Ectodermal cell (in vitro differentiated cells): Measurements from ENCODE around the gene ZGLP1.

Experiments used
- H3K27ac ChIP-seq: 2 replicates; pipeline ENCODE4 v1.7.0; 2013; ENCODE audit warnings: mild to moderate bottlenecking, low read depth, low read length; ENCODE audit not compliant: insufficient read depth, poor library complexity, severe bottlenecking
- H3K27me3 ChIP-seq: 2 replicates; pipeline ENCODE4 v1.7.0; 2013; ENCODE audit warnings: mild to moderate bottlenecking, low read length; ENCODE audit not compliant: insufficient read depth, control insufficient read depth, poor library complexity, severe bottlenecking
- H3K36me3 ChIP-seq: one replicate; pipeline ENCODE4 v1.7.0; 2013; ENCODE audit warnings: low read length; ENCODE audit not compliant: control insufficient read depth, insufficient read depth
- H3K4me1 ChIP-seq: one replicate; pipeline ENCODE4 v1.7.0; 2013; ENCODE audit warnings: low read length; ENCODE audit not compliant: control insufficient read depth, insufficient read depth
- H3K4me3 ChIP-seq: 2 replicates; pipeline ENCODE4 v1.7.0; 2013; ENCODE audit warnings: low read depth, low read length, control low read depth; ENCODE audit not compliant: insufficient read depth
- H3K9me3 ChIP-seq: 2 replicates; pipeline ENCODE4 v1.7.0; 2013; ENCODE audit warnings: mild to moderate bottlenecking, low read length, moderate library complexity; ENCODE audit not compliant: control insufficient read depth
- WGBS, 2 experiments: methylation state at CpG; one replicate each; pipeline ENCODE4 v1.1.7; 2013; ENCODE audit warnings: missing lambda C conversion rate in 2 of 2; 5-methylcytosine and 5-hydroxymethylcytosine counted together

The ZGLP1 gene

GRCh38 chr19:10277795-10278589 is 31.6 kb downstream of the ZGLP1 start:
- H3K4me3 ChIP-seq: no peak overlapping the region
- WGBS, 2 experiments: 93% methylated on average over 8 to 9 of the region's 9 CpGs
- H3K27ac ChIP-seq: no peak overlapping the region
- no peaks in the 10 kb centered on the region for H3K36me3 ChIP-seq
- H3K4me1 ChIP-seq: no peaks in the 10 kb centered on the region
- H3K9me3 ChIP-seq: no peaks in the 10 kb centered on the region
- H3K27me3 ChIP-seq: no peaks in the 10 kb centered on the region

DNA sequence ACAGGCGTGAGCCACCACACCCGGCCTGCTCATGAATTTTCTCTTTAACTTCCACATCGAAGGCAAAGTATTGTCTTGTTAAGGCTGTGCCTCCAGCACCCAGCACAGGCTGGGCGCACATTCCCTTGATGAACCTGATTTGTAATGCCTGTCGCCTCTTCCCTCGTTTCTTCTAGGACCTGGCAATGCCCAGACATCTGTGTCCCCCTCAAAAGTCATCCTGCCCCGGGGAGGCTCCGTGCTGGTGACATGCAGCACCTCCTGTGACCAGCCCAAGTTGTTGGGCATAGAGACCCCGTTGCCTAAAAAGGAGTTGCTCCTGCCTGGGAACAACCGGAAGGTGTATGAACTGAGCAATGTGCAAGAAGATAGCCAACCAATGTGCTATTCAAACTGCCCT is 35.0 kb downstream of the ZGLP1 start:
- 90 to 92% methylated on average over 10 of the region's 10 CpGs for WGBS, 2 experiments
- Histone ChIP-seq H3K36me3 (no peaks in the 10 kb centered on the region), H3K4me3 (no peak overlapping the region), H3K9me3 (no peaks in the 10 kb centered on the region), H3K4me1 (no peaks in the 10 kb centered on the region), H3K27ac (no peak overlapping the region), H3K27me3 (peaks cover 32% of the 10 kb centered on the region)

DNA sequence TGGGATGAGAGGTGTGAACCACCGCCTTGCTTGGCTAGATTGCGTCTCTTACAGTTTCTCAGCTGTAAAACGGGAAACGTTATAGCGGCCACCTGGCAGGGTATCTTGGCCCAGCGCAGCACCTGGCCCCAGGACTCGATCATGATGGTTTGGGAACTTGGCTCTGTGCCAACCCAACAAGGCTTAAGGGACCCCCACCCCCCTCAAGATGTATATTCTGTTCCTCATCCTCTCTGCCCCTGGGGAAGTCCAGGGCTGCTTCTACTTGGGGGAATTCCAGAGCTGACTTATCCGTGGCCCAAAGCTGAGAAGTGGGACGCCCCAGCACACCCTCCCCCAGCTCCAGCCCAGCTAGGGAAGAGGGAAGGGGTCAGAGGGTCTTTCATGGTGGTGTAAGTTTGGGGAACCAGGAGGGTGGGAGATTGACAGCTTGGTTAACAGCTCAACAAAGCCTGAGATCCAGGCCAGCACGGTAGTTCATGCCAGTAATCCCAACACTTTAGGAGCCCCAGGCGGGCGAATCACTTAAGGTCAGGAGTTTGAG is 38.0 kb downstream of the ZGLP1 start:
- Histone ChIP-seq H3K27ac (no peak overlapping the region), H3K27me3 (peaks cover 38% of the 10 kb centered on the region), H3K4me1 (no peaks in the 10 kb centered on the region), H3K4me3 (no peak overlapping the region), H3K36me3 (no peaks in the 10 kb centered on the region), H3K9me3 (no peaks in the 10 kb centered on the region)
- 68 to 71% methylated on average over 12 of the region's 12 CpGs for WGBS, 2 experiments

GRCh38 chr19:10270616-10271394 is 38.8 kb downstream of the ZGLP1 start, which contains the start of gene ICAM1:
Gene ICAM1 (plus strand): TSS chr19:10271120. CDS start chr19:10271160, 40 bp downstream.
- H3K9me3 ChIP-seq: no peaks in the 10 kb centered on the region
- H3K36me3 ChIP-seq: no peaks in the 10 kb centered on the region
- H3K4me1 ChIP-seq: no peaks in the 10 kb centered on the region
- 6% methylated on average over 51 of the region's 51 CpGs for WGBS, 2 experiments
- peaks cover 38% of the 10 kb centered on the region for H3K27me3 ChIP-seq
- H3K4me3 ChIP-seq: peak within 1 kb of the TSS; percentile 11
- no peak within 1 kb of the TSS for H3K27ac ChIP-seq

GRCh38 chr19:10270180-10270615 is 39.4 kb downstream of the ZGLP1 start:
- Histone ChIP-seq H3K4me1 (no peaks in the 10 kb centered on the region), H3K9me3 (no peaks in the 10 kb centered on the region), H3K36me3 (no peaks in the 10 kb centered on the region), H3K27ac (no peak overlapping the region), H3K4me3 (no peak overlapping the region), H3K27me3 (peaks cover 38% of the 10 kb centered on the region)
- 13 to 16% methylated on average over 37 of the region's 37 CpGs for WGBS, 2 experiments

DNA sequence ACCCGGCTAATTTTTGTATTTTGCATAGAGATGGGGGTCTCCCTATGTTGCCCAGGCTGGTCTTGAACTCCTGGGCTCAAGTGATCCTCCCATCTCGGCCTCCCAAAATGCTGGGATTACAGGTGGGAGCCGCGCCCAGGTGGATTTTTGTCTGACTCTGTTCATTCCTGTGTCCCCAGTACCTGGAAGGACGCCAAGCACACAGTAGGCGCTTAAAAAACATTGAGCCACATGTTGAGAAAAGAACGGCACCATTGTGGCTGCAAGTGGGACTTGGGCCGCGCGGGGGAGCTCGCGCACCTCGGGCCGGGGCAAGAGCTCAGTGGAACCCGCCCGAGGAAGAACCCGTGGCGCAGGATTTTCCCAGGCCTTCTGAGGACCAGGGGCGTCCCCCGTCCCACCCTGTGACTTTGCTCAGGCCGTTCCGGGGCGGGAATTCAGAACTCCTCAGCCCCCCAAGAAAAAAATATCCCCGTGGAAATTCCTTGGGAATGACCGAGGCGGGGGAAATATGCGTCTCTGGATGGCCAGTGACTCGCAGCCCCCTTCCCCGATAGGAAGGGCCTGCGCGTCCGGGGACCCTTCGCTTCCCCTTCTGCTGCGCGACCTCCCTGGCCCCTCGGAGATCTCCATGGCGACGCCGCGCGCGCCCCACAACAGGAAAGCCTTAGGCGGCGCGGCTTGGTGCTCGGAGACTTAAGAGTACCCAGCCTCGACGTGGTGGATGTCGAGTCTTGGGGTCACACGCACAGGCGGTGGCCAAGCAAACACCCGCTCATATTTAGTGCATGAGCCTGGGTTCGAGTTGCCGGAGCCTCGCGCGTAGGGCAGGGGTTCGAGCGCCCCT is 40.1 kb downstream of the ZGLP1 start:
- no peak overlapping the region for H3K4me3 ChIP-seq

GRCh38 chr19:10268071-10268470 is 41.5 kb downstream of the ZGLP1 start:
- Histone ChIP-seq H3K4me3 (no peak overlapping the region), H3K27ac (no peak overlapping the region), H3K36me3 (no peaks in the 10 kb centered on the region), H3K27me3 (peaks cover 38% of the 10 kb centered on the region), H3K9me3 (no peaks in the 10 kb centered on the region), H3K4me1 (no peaks in the 10 kb centered on the region)
- WGBS, 2 experiments: 85 to 88% methylated on average over 6 of the region's 6 CpGs

More for the DNA sequence above, 40.1 kb downstream of the ZGLP1 start:
- H3K36me3 ChIP-seq: no peaks in the 10 kb centered on the region
- H3K9me3 ChIP-seq: no peaks in the 10 kb centered on the region
- H3K27ac ChIP-seq: no peak overlapping the region
- no peaks in the 10 kb centered on the region for H3K4me1 ChIP-seq
- H3K27me3 ChIP-seq: peaks cover 38% of the 10 kb centered on the region
- 10 to 11% methylated on average over 59 of the region's 59 CpGs for WGBS, 2 experiments

DNA sequence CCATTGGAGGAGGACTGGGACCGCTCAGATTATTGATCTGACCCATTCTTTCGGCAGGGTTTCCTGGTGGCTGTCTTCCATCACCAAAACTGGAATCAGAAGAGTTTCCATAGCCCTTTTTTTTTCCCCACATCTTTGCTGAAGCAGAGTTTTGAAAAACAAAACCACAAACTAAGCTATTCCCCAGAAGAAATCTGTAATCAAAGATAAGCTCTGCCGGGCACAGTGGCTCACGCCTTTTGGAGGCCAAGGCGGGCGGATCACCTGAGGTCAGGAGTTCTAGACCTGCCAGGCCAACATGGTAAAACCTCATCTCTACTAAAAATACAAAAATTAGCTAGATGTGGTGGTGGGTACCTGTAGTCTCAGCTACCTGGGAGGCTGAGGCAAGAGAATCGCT is 42.9 kb downstream of the ZGLP1 start:
- H3K27ac ChIP-seq: no peak overlapping the region
- H3K4me3 ChIP-seq: no peak overlapping the region
- 89 to 97% methylated on average over 7 of the region's 7 CpGs for WGBS, 2 experiments
- H3K27me3 ChIP-seq: peaks cover 27% of the 10 kb centered on the region
- no peaks in the 10 kb centered on the region for H3K9me3 ChIP-seq
- H3K4me1 ChIP-seq: no peaks in the 10 kb centered on the region
- H3K36me3 ChIP-seq: no peaks in the 10 kb centered on the region

DNA sequence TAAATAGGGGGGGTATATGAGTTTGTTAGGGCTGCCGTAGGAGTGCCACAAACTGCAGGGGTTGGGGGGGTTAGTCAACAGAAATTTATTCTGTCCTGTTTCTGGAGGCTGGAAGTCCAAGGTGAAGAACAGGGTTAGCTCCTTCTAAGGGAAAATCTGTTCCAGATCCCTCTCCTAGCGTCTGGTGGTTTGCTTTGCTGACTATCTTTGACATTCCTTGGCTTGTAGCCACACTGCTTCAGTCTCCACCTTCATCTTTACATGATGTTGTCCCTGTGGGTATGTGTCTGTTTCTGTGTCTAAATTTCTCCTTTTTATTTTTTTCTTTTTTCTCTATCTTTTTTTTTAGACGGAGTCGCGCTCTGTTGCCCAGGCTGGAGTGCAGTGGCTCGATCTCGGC is 46.8 kb downstream of the ZGLP1 start:
- Histone ChIP-seq H3K9me3 (no peaks in the 10 kb centered on the region), H3K27me3 (no peaks in the 10 kb centered on the region), H3K27ac (no peak overlapping the region), H3K4me3 (no peak overlapping the region), H3K4me1 (no peaks in the 10 kb centered on the region), H3K36me3 (peaks cover 7% of the 10 kb centered on the region)
- 90 to 93% methylated on average over 7 of the region's 7 CpGs for WGBS, 2 experiments
